Endothelial cell of umbilical vein (primary cell): Measurements from ENCODE around the gene RSPH1.

ENCODE experiments used
- CTCF ChIP-seq, 2 donors: IDR thresholded peaks; 1 replicate in 1 of 2; 2 replicates in 1 of 2; pipeline ENCODE4 v1.5.1; 2011; ENCODE audit warnings: low read length in 2 of 2, mild to moderate bottlenecking in 2 of 2, moderate library complexity in 2 of 2, control low read depth in 1 of 2, inconsistent platforms in 1 of 2, low read depth in 1 of 2; ENCODE audit not compliant: insufficient read depth in 1 of 2; ENCODE audit errors: extremely low read depth in 1 of 2
- EZH2 ChIP-seq: IDR thresholded peaks from 2 replicates; pipeline ENCODE4 v1.6.1; 2012; ENCODE audit warnings: borderline replicate concordance, low read depth, mild to moderate bottlenecking, moderate library complexity, low read length, inconsistent platforms; ENCODE audit not compliant: severe bottlenecking
- FOS ChIP-seq: IDR thresholded peaks from 2 replicates; pipeline ENCODE4 v1.6.1; 2011; ENCODE audit warnings: mild to moderate bottlenecking, low read length, moderate library complexity, borderline replicate concordance; ENCODE audit not compliant: insufficient read depth
- GATA2 ChIP-seq: IDR thresholded peaks from 2 replicates; pipeline ENCODE4 v1.7.0; 2011; ENCODE audit warnings: low read depth, mild to moderate bottlenecking, moderate library complexity, mixed read lengths, low read length; ENCODE audit not compliant: insufficient read length, insufficient read depth
- JUN ChIP-seq: IDR thresholded peaks from 2 replicates; pipeline ENCODE4 v1.6.1; 2011; ENCODE audit warnings: borderline replicate concordance, low read depth; ENCODE audit not compliant: insufficient read length, insufficient read depth
- MAX ChIP-seq: IDR thresholded peaks from 2 replicates; pipeline ENCODE4 v1.6.1; 2011; ENCODE audit not compliant: insufficient read depth, insufficient read length
- MYC ChIP-seq: IDR thresholded peaks from one replicate; pipeline ENCODE4 v1.6.1; 2011; ENCODE audit warnings: mild to moderate bottlenecking, low read depth, low read length
- POLR2A ChIP-seq: IDR thresholded peaks from 2 replicates; pipeline ENCODE4 v1.6.1; 2012; ENCODE audit warnings: low read depth, mild to moderate bottlenecking, control low read depth, low read length
- POLR2AphosphoS5 ChIP-seq: IDR thresholded peaks from 2 replicates; pipeline ENCODE4 v1.6.1; 2012; ENCODE audit warnings: low read depth, mild to moderate bottlenecking, control low read depth, low read length, moderate library complexity; ENCODE audit not compliant: insufficient read depth

- TF ChIP-seq CTCF (IDR thresholded peaks at IDR 0.05; ENCODE audit: extremely low read depth in 1 of 2, insufficient read depth in 1 of 2, low read depth in 1 of 2, low read length in 2 of 2), result no peak
- no peak for TF ChIP-seq POLR2AphosphoS5
- no peak for TF ChIP-seq JUN
- TF ChIP-seq POLR2A, result no peak
- TF ChIP-seq MAX, result no peak
- no peak for TF ChIP-seq EZH2
- no peak for TF ChIP-seq FOS
- no peak for TF ChIP-seq GATA2
- TF ChIP-seq MYC, result no peak
These were observed 19.9 kb upstream of the RSPH1 start for GRCh38 chr21:42515708-42516502.
